NCI-H345 treated with DMSO at 0.1 percent for 48 hours (cell line): ENCODE results near the gene CHIC1.
A peak's percentile ranks its signal among the peaks of the same experiment; 100 is the strongest.
"Not testable (repeated sequence)": the region's sequence is repeated elsewhere in the genome, so short reads cannot be mapped to it uniquely, and the experiment has no call there.

Source experiments
- DNase-seq: peaks from one replicate; lab custom pipeline; 2025; ENCODE audit not compliant: unreplicated experiment; lab: John Stamatoyannopoulos, UW

Gene CHIC1

GRCh38 chrX:73562984-73563737, at the start of gene CHIC1:
TSS of gene CHIC1 (plus strand) at chrX:73563197. CDS start at chrX:73563285, 88 bp downstream.
- DNase-seq = peak; percentile 51

GRCh38 chrX:73522823-73523222, 40.2 kb upstream of the CHIC1 start:
- DNase-seq = not testable (repeated sequence)

- no peak for DNase-seq
Measured at GRCh38 chrX:73524906-73525305, 38.1 kb upstream of the CHIC1 start.

GRCh38 chrX:73525928-73526690, 36.9 kb upstream of the CHIC1 start:
- no peak for DNase-seq

- DNase-seq = not testable (repeated sequence)
Measured at GRCh38 chrX:73531655-73532054, 31.3 kb upstream of the CHIC1 start.

GRCh38 chrX:73556159-73556558, 6.8 kb upstream of the CHIC1 start:
- no peak for DNase-seq

GRCh38 chrX:73561801-73562200, 1.2 kb upstream of the CHIC1 start:
- no peak for DNase-seq

GRCh38 chrX:73562458-73562857, 539 bp upstream of the CHIC1 start:
- no peak for DNase-seq

GRCh38 chrX:73563738-73564068, 706 bp downstream of the CHIC1 start:
- peak; percentile 13 for DNase-seq

- DNase-seq = no peak
Measured at GRCh38 chrX:73577361-73577760, 14.4 kb downstream of the CHIC1 start.

- no peak for DNase-seq
Measured at GRCh38 chrX:73581002-73581628, 18.1 kb downstream of the CHIC1 start.

GRCh38 chrX:73597758-73598157, 34.8 kb downstream of the CHIC1 start:
- not testable (repeated sequence) for DNase-seq

GRCh38 chrX:73615022-73615421, 52.0 kb downstream of the CHIC1 start:
- DNase-seq = no peak

GRCh38 chrX:73641669-73642068, 78.7 kb downstream of the CHIC1 start:
- DNase-seq = not testable (repeated sequence)

- DNase-seq = no peak
Measured at GRCh38 chrX:73647212-73647611, 84.2 kb downstream of the CHIC1 start.

- no peak for DNase-seq
Measured at GRCh38 chrX:73647632-73648322, 84.8 kb downstream of the CHIC1 start.

- not testable (repeated sequence) for DNase-seq
Measured at GRCh38 chrX:73661322-73661721, 98.3 kb downstream of the CHIC1 start.

- DNase-seq = no peak
Measured at GRCh38 chrX:73668779-73669178, 105.8 kb downstream of the CHIC1 start.

- DNase-seq = no peak
Measured at GRCh38 chrX:73681408-73681807, 118.4 kb downstream of the CHIC1 start.

- no peak for DNase-seq
Measured at GRCh38 chrX:73683236-73683859, 120.4 kb downstream of the CHIC1 start.

GRCh38 chrX:73707014-73707413, 144.0 kb downstream of the CHIC1 start:
- not testable (repeated sequence) for DNase-seq
